Heart left ventricle (tissue), 16 donors: Measurements from ENCODE around the gene RARRES2. TPM values are rescaled to one million over a fixed set of nuclear protein-coding genes. Genes with fewer than 3 reads are reported as not detected.

Experiments
- ATAC-seq, 4 donors: fragments of 200-7000 bp; cut with Tn5 transposase; one replicate each; pipeline ENCODE4 v1.9.1; 2020 to 2022; ENCODE audit warnings: moderate library complexity in 4 of 4, mild to moderate bottlenecking in 3 of 4, moderate number of reproducible peaks in 1 of 4
- DNase-seq, 5 donors: peaks; one replicate each; pipeline ENCODE4 v3.0.0-alpha.2; 2020
- H3K27ac ChIP-seq, 12 donors: fragments of 200-600 bp; sonication (generic) in 4 of 12; one replicate each; pipeline versions ENCODE4 v1.5.0 to v1.8.0; 2016 to 2022; ENCODE audit warnings: mild to moderate bottlenecking in 2 of 12
- H3K27me3 ChIP-seq, 9 donors: fragments of 200-600 bp; sonication (generic) in 2 of 9; one replicate each; pipeline versions ENCODE4 v1.5.1 to v1.8.0; 2016 to 2022; ENCODE audit warnings: mild to moderate bottlenecking in 3 of 9
- H3K36me3 ChIP-seq, 9 donors: fragments of 200-600 bp; sonication (generic) in 2 of 9; one replicate each; pipeline versions ENCODE4 v1.5.0 to v1.8.0; 2018 to 2022; ENCODE audit warnings: mild to moderate bottlenecking in 2 of 9
- H3K4me1 ChIP-seq, 12 donors: fragments of 200-600 bp; sonication (generic) in 4 of 12; one replicate each; pipeline versions ENCODE4 v1.5.0 to v1.8.0; 2016 to 2022; ENCODE audit warnings: mild to moderate bottlenecking in 3 of 12
- H3K4me3 ChIP-seq, 12 donors: fragments of 200-600 bp; sonication (generic) in 4 of 12; one replicate each; pipeline versions ENCODE4 v1.5.0 to v1.8.0; 2017 to 2022; ENCODE audit warnings: mild to moderate bottlenecking in 9 of 12, moderate library complexity in 4 of 12
- H3K9me3 ChIP-seq, 12 donors: fragments of 200-600 bp; sonication (generic) in 4 of 12; one replicate each; pipeline versions ENCODE4 v1.5.0 to v1.8.0; 2016 to 2022; ENCODE audit warnings: mild to moderate bottlenecking in 1 of 12
- POLR2A ChIP-seq, 2 donors: fragments of 450-650 bp; IDR thresholded peaks; one replicate each; pipeline ENCODE4 v1.6.1; 2017; ENCODE audit warnings: antibody characterized with exemption in 2 of 2, mild to moderate bottlenecking in 2 of 2, moderate library complexity in 2 of 2
- WGBS, 4 donors: extraction: QIAGEN DNeasy Blood & Tissue Kit in 2 of 4; methylation state at CpG; one replicate each; pipeline versions ENCODE4 v1.1.5 to v1.1.7; 2013 to 2018; 5-methylcytosine and 5-hydroxymethylcytosine counted together
- intact Hi-C, 10 donors: fragments of 100-400 bp; cut with DNase I; formaldehyde crosslinking; loops; one replicate each; pipeline versions ENCODE4 v1.11.1 to v1.14.2; 2022
- polyA plus RNA-seq, 2 donors: library from polyadenylated mRNA; stranded (reverse); fragments of 200-250 nt; gene quantifications; one replicate each; pipeline ENCODE4 v1.2.3, GENCODE V29; 2013
- total RNA-seq, 9 donors: library from RNA; depleted of rRNA in 2 of 9; stranded (reverse); fragments of >200 nt in 2 of 9; fragmentation: NEBNext Ultra II Directional in 3 of 9; extraction: Animal tissue kit (Norgen Biotek cat#: 25700) in 3 of 9; gene quantifications; one replicate each; pipeline versions ENCODE4 v1.1.0 to v1.2.4, GENCODE V29; 2016 to 2023
- TF ChIP-seq, protein P1 (sequence below), 12 donors: fragments of 200-600 bp; sonication (generic) in 4 of 12; IDR thresholded peaks; one replicate each; pipeline versions ENCODE4 v1.5.0 to v1.8.0; 2018 to 2022; ENCODE audit warnings: antibody characterized with exemption in 12 of 12, mild to moderate bottlenecking in 5 of 12
- donor health status: ischemic (EF 13 %, LVEDD 7.1; RV severe dilation, severe dysfunction).
- donor health status: healthy with polysubstance abuse.
- donor health status: DM: no; HTN: yes; CAD: no.
- donor health status: DM: no; HTN: no; CAD: no.
- donor health status: ischemic (EF 25% LVEDD 6.9; RV normal size, moderate dysfunction).
- donor health status: ischemic (EF 25% LVEDD 5.7; RV mildly dilated, moderate dysfunction).
- donor health status: healthy.
- donor health status: DM: yes; HTN: yes; CAD: no.
- donor health status: ischemic (EF 35%, LVEDD 5.7; RV mildly dilated, moderate dysfunction).
- donor health status: nonischemic (EF 11% LVEDD 7.7; RV severe dilation, severe dysfunction).
- donor health status: DM: yes; HTN: yes; CAD: no.
- donor health status: PGD.
- donor health status: ischemic (EF 29% LVEDD 5.4; RV normal size, mild dysfunction).
- donor health status: nonischemic (EF 23%, LVEDD 6.1; RV moderate dilation, normal function).

RARRES2 gene
- total and polyA plus RNA-seq, 11 donors = 3.9 to 108 (median 12.6) TPM

DNA sequence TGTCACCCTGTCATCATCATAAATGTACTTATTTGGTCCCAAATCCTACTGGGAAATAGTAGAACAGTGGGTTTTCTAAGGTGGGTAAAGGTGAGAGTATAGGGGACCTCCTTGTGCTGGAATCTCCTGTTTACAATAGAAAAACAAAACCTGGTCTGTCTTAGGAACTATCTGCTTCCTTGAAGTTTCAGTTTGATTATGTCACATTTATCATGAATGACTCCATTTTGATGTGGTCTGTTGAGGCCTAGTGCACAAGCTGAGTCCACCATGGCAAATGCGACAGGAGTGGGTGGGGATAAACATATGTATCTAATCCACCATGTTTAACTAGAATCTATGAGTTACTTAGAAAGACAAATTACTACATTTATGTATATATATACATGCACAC, 14.2 kb upstream of the RARRES2 start:
- intact Hi-C loops = loop anchor here in 9 of 10 donors (1.0 to 10.0 kb wide), 4 partner anchors 65 to 419 kb away; no protein-coding TSS in a partner anchor
- WGBS, 4 donors = 69 to 93% (median 90%) methylated on average over 1 of the region's 1 CpG

DNA sequence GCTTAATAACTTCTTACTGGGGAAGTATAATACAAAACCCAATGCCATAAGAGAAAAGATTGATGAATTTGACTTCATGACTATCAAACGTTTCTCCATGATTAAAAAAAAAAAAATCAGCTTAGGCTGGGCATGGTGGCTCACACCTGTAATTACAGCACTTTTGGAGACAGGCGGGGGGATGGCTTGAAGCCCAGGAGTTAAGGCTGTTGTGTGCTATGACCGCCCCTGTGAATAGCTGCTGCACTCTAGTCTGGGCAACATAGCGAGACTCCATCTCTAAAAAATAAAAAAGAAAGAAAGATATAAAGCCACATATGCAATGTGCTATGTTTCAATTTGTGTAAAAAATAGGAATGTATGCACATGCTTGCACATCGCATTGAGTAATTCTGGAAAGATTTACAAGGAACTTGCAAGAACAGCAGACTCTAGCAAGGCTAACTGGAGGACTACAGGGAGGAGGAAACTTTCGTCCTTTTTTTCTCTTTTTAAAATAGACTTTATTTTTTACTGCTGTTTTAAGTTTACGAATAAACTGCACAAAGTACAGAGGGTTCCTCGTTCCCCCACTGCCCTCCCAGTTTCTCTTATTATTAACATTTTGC, 10.3 kb upstream of the RARRES2 start:
- H3K36me3 ChIP-seq = no peaks in the 10 kb centered on the region
- peaks cover 0 to 2% (median 0%) of the 10 kb centered on the region in 12 donors for H3K4me1 ChIP-seq
- intact Hi-C loops = loop anchor here in 1 of 10 donors (10.0 kb wide), 1 partner anchor 423 kb away; no protein-coding TSS in a partner anchor
- TF ChIP-seq, protein P1, sequence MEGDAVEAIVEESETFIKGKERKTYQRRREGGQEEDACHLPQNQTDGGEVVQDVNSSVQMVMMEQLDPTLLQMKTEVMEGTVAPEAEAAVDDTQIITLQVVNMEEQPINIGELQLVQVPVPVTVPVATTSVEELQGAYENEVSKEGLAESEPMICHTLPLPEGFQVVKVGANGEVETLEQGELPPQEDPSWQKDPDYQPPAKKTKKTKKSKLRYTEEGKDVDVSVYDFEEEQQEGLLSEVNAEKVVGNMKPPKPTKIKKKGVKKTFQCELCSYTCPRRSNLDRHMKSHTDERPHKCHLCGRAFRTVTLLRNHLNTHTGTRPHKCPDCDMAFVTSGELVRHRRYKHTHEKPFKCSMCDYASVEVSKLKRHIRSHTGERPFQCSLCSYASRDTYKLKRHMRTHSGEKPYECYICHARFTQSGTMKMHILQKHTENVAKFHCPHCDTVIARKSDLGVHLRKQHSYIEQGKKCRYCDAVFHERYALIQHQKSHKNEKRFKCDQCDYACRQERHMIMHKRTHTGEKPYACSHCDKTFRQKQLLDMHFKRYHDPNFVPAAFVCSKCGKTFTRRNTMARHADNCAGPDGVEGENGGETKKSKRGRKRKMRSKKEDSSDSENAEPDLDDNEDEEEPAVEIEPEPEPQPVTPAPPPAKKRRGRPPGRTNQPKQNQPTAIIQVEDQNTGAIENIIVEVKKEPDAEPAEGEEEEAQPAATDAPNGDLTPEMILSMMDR (IDR thresholded peaks at IDR 0.05) = no peak
- no peak for TF ChIP-seq POLR2A (IDR thresholded peaks at IDR 0.05)
- no peak overlapping the region for H3K4me3 ChIP-seq
- ATAC-seq = no peak
- no peak for DNase-seq
- peaks cover 0 to 6% (median 0%) of the 10 kb centered on the region in 9 donors for H3K27me3 ChIP-seq
- H3K27ac ChIP-seq = no peak overlapping the region
- H3K9me3 ChIP-seq = no peaks in the 10 kb centered on the region
- WGBS, 4 donors = 76 to 81% (median 78%) methylated on average over 8 of the region's 8 CpGs

More for the DNA sequence above, 14.2 kb upstream of the RARRES2 start:
- H3K27ac ChIP-seq = peak overlapping the region in 1 of 12 donors; percentile 53
- no peak overlapping the region for H3K4me3 ChIP-seq
- ATAC-seq (no peak), DNase-seq (no peak)
- H3K36me3 ChIP-seq = no peaks in the 10 kb centered on the region
- peaks cover 0 to 12% (median 0%) of the 10 kb centered on the region in 12 donors for H3K4me1 ChIP-seq
- no peaks in the 10 kb centered on the region for H3K9me3 ChIP-seq
- H3K27me3 ChIP-seq = no peaks in the 10 kb centered on the region
- no peak for TF ChIP-seq POLR2A (IDR thresholded peaks at IDR 0.05)
- TF ChIP-seq, protein P1 (IDR thresholded peaks at IDR 0.05) = no peak

DNA sequence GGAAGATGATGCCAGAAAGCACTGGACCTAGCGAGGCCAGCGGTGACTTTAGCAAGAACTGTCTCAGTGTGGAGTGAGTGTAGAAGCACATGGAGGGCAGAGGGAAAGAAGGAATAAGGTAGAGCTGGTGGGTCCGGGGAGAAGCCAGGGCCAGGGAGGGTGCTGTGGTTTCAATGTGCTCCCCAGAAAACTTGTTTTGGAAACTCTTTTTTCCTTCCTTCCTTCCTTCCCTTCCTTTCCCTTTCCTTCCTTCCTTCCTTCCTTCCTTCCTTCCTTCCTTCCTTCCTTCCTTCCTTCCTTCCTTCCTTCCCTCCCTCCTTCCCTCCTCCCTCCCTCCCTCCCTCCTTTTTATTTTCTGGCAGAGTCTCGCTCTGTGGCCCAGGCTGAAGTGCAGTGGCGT, 5.5 kb upstream of the RARRES2 start:
- 90 to 94% (median 93%) methylated on average over 5 of the region's 5 CpGs for WGBS, 4 donors
- Histone ChIP-seq H3K4me1 (peaks cover 0 to 2% (median 0%) of the 10 kb centered on the region in 12 donors), H3K9me3 (peaks cover 0 to 10% (median 2%) of the 10 kb centered on the region in 12 donors), H3K27ac (no peak overlapping the region), H3K4me3 (no peak overlapping the region), H3K36me3 (no peaks in the 10 kb centered on the region), H3K27me3 (peaks cover 0 to 23% (median 0%) of the 10 kb centered on the region in 9 donors)
- intact Hi-C loops = no loop called here
- no peak for DNase-seq
- TF ChIP-seq POLR2A (IDR thresholded peaks at IDR 0.05) = no peak
- TF ChIP-seq, protein P1 (IDR thresholded peaks at IDR 0.05) = no peak
- ATAC-seq = no peak

GRCh38 chr7:150345012-150345411, 3.6 kb upstream of the RARRES2 start:
- H3K4me3 ChIP-seq = no peak overlapping the region
- no peaks in the 10 kb centered on the region for H3K36me3 ChIP-seq
- no peak for TF ChIP-seq POLR2A (IDR thresholded peaks at IDR 0.05)
- TF ChIP-seq, protein P1 (IDR thresholded peaks at IDR 0.05) = no peak

More at GRCh38 chr7:150345012-150345411, 3.6 kb upstream of the RARRES2 start:
- ATAC-seq (no peak), DNase-seq (no peak)
- Histone ChIP-seq H3K9me3 (peaks cover 0 to 10% (median 2%) of the 10 kb centered on the region in 12 donors), H3K4me1 (peaks cover 0 to 20% (median 7%) of the 10 kb centered on the region in 12 donors), H3K27me3 (peaks cover 0 to 42% (median 7%) of the 10 kb centered on the region in 9 donors), H3K27ac (no peak overlapping the region)
- WGBS, 4 donors = 74 to 88% (median 86%) methylated on average over 1 of the region's 1 CpG
- intact Hi-C loops = no loop called here
